ENCODE measurements around the gene HRH3.
A peak's percentile ranks its signal among the peaks of the same experiment; 100 is the strongest.

DNA sequence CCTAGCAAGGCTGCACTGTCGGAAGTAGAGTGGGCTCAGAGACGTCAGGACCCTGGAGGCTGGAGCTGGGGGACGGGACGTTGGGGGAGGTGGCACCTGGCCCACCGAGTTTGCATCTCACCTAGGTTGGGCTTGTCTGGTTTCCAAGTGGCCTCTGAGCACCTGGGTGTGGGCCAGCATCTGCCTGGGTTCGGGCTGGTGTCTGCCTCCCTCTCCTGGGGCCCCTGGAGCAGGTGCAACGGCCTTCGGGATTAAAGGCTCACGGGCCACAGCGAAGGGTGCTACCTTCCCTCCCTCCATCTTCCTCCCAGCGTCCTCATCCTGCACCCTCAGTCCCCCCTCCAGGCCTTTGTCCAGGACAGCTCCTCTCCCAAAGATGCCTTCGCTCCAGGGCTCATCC, 6.0 kb downstream of the HRH3 start:
- TF ChIP-seq, protein P1, sequence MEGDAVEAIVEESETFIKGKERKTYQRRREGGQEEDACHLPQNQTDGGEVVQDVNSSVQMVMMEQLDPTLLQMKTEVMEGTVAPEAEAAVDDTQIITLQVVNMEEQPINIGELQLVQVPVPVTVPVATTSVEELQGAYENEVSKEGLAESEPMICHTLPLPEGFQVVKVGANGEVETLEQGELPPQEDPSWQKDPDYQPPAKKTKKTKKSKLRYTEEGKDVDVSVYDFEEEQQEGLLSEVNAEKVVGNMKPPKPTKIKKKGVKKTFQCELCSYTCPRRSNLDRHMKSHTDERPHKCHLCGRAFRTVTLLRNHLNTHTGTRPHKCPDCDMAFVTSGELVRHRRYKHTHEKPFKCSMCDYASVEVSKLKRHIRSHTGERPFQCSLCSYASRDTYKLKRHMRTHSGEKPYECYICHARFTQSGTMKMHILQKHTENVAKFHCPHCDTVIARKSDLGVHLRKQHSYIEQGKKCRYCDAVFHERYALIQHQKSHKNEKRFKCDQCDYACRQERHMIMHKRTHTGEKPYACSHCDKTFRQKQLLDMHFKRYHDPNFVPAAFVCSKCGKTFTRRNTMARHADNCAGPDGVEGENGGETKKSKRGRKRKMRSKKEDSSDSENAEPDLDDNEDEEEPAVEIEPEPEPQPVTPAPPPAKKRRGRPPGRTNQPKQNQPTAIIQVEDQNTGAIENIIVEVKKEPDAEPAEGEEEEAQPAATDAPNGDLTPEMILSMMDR (conservative IDR thresholded peaks at IDR 0.05 in 1 of 2, IDR thresholded peaks at IDR 0.05 in 1 of 2; ENCODE audit: extremely low read depth in 1 of 2, insufficient read depth in 1 of 2, low read depth in 1 of 2, low read length in 2 of 2) = peak in 1 of 2 donors; percentile 16
- TF ChIP-seq EZH2 (IDR thresholded peaks at IDR 0.05; ENCODE audit: borderline replicate concordance, low read length) = no peak
